Measurements from ENCODE around the gene OR4D6.

DNA sequence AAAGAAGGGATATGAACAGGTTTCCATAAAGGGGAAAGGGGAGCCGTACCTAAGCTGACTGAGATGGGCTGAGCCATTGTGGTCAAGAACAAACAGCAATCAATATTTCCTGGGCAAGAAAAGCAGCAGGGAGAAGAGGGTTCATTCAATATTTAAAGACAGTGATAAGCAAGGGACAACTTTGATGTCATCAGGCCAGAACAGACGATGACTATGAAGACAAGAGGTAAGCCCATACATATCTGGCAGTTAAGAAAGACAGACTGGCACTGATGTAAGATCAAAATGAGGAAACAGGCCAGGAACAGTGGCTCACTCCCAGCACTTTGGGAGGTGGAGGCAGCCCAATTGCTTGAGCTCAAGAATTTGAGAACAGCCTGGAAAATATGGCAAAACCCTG is 32.9 kb upstream of the OR4D6 start:
- TF ChIP-seq, protein P1, sequence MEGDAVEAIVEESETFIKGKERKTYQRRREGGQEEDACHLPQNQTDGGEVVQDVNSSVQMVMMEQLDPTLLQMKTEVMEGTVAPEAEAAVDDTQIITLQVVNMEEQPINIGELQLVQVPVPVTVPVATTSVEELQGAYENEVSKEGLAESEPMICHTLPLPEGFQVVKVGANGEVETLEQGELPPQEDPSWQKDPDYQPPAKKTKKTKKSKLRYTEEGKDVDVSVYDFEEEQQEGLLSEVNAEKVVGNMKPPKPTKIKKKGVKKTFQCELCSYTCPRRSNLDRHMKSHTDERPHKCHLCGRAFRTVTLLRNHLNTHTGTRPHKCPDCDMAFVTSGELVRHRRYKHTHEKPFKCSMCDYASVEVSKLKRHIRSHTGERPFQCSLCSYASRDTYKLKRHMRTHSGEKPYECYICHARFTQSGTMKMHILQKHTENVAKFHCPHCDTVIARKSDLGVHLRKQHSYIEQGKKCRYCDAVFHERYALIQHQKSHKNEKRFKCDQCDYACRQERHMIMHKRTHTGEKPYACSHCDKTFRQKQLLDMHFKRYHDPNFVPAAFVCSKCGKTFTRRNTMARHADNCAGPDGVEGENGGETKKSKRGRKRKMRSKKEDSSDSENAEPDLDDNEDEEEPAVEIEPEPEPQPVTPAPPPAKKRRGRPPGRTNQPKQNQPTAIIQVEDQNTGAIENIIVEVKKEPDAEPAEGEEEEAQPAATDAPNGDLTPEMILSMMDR (conservative IDR thresholded peaks at IDR 0.05) = no peak
- no peak for TF ChIP-seq ZFX (IDR thresholded peaks at IDR 0.05)
